ENCODE measurements around the gene SAMD14. TPM values are rescaled to one million over a fixed set of nuclear protein-coding genes. Genes with fewer than 3 reads are reported as not detected.

The SAMD14 gene
- total and polyA plus RNA-seq, 4 donors: 3.3 to 6.2 (median 4.2) TPM

DNA sequence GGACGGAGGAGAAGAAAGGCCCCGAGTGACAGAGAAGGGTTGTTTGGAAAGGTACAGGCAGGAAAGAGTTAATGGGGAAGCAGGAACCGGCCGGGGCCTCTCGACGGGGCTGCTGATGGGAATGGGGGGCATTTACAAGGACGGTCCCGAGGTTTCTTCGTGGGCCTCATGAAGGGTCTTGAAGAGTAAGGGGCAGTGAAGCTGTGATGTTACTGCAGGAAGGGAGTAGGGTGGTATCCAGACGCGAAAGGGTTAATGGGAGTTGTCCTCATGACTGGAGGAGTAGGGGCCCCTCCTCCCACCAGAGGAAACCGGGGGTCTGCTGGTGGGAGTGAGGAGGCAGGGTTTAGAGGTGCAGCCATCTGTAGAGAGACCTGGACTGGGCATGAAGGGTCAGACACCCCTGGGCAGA is 34.3 kb downstream of the SAMD14 start:
- Histone ChIP-seq H3K36me3 (ENCODE audit: control insufficient read depth in 4 of 4, insufficient read depth in 4 of 4, low read length in 4 of 4) (peaks cover 4 to 21% (median 13%) of the 10 kb centered on the region in 4 donors), H3K27ac (ENCODE audit: low read depth in 1 of 2, low read length in 1 of 2) (peak overlapping the region; percentile 87 to 95), H3K4me3 (peak overlapping the region; percentile 81), H3K4me1 (ENCODE audit: control insufficient read depth in 5 of 5, insufficient read depth in 5 of 5, low read length in 5 of 5) (peaks cover 4 to 27% (median 7%) of the 10 kb centered on the region in 5 donors), H3K9me3 (ENCODE audit: control insufficient read depth in 4 of 4, insufficient read depth in 3 of 4, low read length in 3 of 4) (no peaks in the 10 kb centered on the region), H3K27me3 (ENCODE audit: control insufficient read depth in 3 of 3, insufficient read depth in 3 of 3, low read length in 2 of 3) (no peaks in the 10 kb centered on the region), H3K9ac (ENCODE audit: insufficient read depth in 1 of 2, low read length in 2 of 2) (peak overlapping the region; percentile 37 to 82)
- TF ChIP-seq, protein P1, sequence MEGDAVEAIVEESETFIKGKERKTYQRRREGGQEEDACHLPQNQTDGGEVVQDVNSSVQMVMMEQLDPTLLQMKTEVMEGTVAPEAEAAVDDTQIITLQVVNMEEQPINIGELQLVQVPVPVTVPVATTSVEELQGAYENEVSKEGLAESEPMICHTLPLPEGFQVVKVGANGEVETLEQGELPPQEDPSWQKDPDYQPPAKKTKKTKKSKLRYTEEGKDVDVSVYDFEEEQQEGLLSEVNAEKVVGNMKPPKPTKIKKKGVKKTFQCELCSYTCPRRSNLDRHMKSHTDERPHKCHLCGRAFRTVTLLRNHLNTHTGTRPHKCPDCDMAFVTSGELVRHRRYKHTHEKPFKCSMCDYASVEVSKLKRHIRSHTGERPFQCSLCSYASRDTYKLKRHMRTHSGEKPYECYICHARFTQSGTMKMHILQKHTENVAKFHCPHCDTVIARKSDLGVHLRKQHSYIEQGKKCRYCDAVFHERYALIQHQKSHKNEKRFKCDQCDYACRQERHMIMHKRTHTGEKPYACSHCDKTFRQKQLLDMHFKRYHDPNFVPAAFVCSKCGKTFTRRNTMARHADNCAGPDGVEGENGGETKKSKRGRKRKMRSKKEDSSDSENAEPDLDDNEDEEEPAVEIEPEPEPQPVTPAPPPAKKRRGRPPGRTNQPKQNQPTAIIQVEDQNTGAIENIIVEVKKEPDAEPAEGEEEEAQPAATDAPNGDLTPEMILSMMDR (IDR thresholded peaks at IDR 0.05; ENCODE audit: control extremely low read depth, extremely low read depth): no peak
- DNase-seq: peak; percentile 44 to 58 (median 51)
- WGBS, 2 donors: 1% methylated on average over 12 of the region's 12 CpGs
- no peak for ATAC-seq (ENCODE audit: insufficient read depth, low FRiP score)

DNA sequence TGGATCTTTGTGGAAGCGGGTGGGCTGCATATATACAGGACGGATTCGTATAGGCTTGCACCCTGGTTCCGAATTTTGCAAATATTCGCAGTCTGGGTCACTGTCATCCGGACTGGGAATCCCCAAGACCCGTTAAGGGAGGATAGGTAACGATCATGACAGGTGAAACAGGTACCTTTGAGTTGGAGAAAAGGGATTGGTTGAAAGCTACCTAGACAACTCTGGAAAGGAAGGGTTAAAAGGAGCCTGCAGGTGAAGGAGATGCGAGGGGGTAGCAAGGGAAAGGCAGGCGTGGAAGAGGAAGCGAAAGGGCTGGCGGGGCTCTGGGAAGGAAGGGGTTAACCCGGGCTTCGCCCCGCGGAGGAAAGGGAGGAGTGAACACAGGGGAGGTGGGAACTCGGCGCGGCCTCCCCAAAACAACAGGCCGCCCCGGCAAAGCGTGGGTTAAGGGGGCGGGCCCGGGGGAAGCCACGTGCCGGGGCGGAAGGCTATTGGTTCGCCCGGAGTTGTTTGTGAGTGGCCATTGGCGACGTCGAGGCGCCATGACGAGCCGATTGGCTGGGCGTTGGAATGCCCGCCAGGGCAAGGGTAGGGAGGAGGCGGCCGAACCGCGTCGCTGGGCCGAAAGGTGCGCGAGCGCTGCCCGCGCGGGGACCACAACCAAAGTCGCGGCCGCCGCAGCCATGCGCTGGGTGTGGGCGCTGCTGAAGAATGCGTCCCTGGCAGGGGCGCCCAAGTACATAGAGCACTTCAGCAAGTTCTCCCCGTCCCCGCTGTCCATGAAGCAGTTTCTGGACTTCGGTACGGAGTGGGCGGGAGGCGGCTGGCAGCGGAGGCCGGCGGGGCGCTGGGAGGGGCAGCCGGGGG is 35.0 kb downstream of the SAMD14 start, which contains the start of gene PDK2:
TSS of gene PDK2 (plus strand) at position 599 of the 867 bp plus-strand sequence. CDS start at position 684, 85 bp downstream.
- DNase-seq (peak; percentile 98 to 99 (median 98)), ATAC-seq (ENCODE audit: insufficient read depth, low FRiP score) (peak; percentile 96)
- Histone ChIP-seq H3K27me3 (ENCODE audit: control insufficient read depth in 3 of 3, insufficient read depth in 3 of 3, low read length in 2 of 3) (no peaks in the 10 kb centered on the region), H3K27ac (ENCODE audit: low read depth in 1 of 2, low read length in 1 of 2) (peak within 1 kb of the TSS; percentile 87 to 95), H3K4me1 (ENCODE audit: control insufficient read depth in 5 of 5, insufficient read depth in 5 of 5, low read length in 5 of 5) (peaks cover 4 to 27% (median 7%) of the 10 kb centered on the region in 5 donors), H3K4me3 (peak within 1 kb of the TSS; percentile 81), H3K9me3 (ENCODE audit: control insufficient read depth in 4 of 4, insufficient read depth in 3 of 4, low read length in 3 of 4) (no peaks in the 10 kb centered on the region), H3K9ac (ENCODE audit: insufficient read depth in 1 of 2, low read length in 2 of 2) (peak within 1 kb of the TSS; percentile 37 to 82), H3K36me3 (ENCODE audit: control insufficient read depth in 4 of 4, insufficient read depth in 4 of 4, low read length in 4 of 4) (peaks cover 4 to 19% (median 13%) of the 10 kb centered on the region in 4 donors)
- TF ChIP-seq, protein P1 (IDR thresholded peaks at IDR 0.05; ENCODE audit: control extremely low read depth, extremely low read depth): no peak
- WGBS, 2 donors: 1% methylated on average over 61 to 68 of the region's 68 CpGs

DNA sequence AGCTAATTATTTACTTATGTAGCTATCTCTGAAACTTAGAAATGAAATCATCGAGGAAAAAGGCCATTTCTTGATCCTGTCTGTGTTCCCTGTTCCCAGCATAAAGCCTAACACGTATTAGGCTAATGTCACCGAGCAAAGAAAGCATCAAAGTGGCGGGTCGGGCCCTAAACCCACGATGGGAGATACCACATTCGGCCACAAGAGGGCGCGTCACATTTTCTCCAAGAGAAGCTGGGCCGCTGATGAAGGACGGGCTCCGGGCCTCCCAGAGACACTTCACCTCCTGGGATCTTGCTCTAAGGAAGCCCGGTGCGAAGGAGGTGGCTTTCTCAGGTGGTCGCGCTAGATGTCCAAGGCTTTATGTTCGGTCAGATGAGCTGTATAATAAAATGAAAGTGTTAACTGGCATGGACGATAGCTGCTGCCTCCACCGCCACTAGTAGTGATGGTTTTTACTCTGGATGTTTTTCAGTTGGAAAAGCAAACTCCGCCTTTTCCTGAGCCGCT is 35.7 kb downstream of the SAMD14 start:
- TF ChIP-seq, protein P1 (IDR thresholded peaks at IDR 0.05; ENCODE audit: control extremely low read depth, extremely low read depth): peak; percentile 90
- Histone ChIP-seq H3K4me3 (peak overlapping the region; percentile 26), H3K27ac (ENCODE audit: low read depth in 1 of 2, low read length in 1 of 2) (peak overlapping the region; percentile 74 to 95), H3K4me1 (ENCODE audit: control insufficient read depth in 5 of 5, insufficient read depth in 5 of 5, low read length in 5 of 5) (peaks cover 4 to 27% (median 7%) of the 10 kb centered on the region in 5 donors), H3K9ac (ENCODE audit: insufficient read depth in 1 of 2, low read length in 2 of 2) (peak overlapping the region in 1 of 2 donors; percentile 33), H3K9me3 (ENCODE audit: control insufficient read depth in 4 of 4, insufficient read depth in 3 of 4, low read length in 3 of 4) (no peaks in the 10 kb centered on the region), H3K27me3 (ENCODE audit: control insufficient read depth in 3 of 3, insufficient read depth in 3 of 3, low read length in 2 of 3) (no peaks in the 10 kb centered on the region), H3K36me3 (ENCODE audit: control insufficient read depth in 4 of 4, insufficient read depth in 4 of 4, low read length in 4 of 4) (peaks cover 4 to 26% (median 11%) of the 10 kb centered on the region in 4 donors)
- 0% methylated on average over 21 of the region's 21 CpGs for WGBS, 2 donors
- ATAC-seq (ENCODE audit: insufficient read depth, low FRiP score): peak; percentile 74
- peak; percentile 91 to 94 (median 93) for DNase-seq

Measured in lung (tissue), 12 donors.